Ovary (tissue), 3 donors: ENCODE data around the gene RAB31.

Experiments used
- EP300 ChIP-seq: sonication (generic); formaldehyde crosslinking; IDR thresholded peaks from one replicate; pipeline ENCODE4 v1.6.1; 2017; ENCODE audit warnings: antibody characterized with exemption
- POLR2A ChIP-seq: fragments of 450-650 bp; IDR thresholded peaks from one replicate; pipeline ENCODE4 v1.6.1; 2017; ENCODE audit warnings: antibody characterized with exemption, mild to moderate bottlenecking, moderate library complexity
- TF ChIP-seq, protein P1 (sequence below), 3 donors: fragments of 450-650 bp in 2 of 3; fragments of 200-600 bp in 1 of 3; IDR thresholded peaks; one replicate each; pipeline versions ENCODE4 v1.5.1 to v1.8.0; 2016 to 2022; ENCODE audit warnings: antibody characterized with exemption in 3 of 3, mild to moderate bottlenecking in 1 of 3
- donor health status: DM: no; HTN: no; CAD: no.

GRCh38 chr18:9715088-9715343, 6.9 kb downstream of the RAB31 start:
- TF ChIP-seq, protein P1, sequence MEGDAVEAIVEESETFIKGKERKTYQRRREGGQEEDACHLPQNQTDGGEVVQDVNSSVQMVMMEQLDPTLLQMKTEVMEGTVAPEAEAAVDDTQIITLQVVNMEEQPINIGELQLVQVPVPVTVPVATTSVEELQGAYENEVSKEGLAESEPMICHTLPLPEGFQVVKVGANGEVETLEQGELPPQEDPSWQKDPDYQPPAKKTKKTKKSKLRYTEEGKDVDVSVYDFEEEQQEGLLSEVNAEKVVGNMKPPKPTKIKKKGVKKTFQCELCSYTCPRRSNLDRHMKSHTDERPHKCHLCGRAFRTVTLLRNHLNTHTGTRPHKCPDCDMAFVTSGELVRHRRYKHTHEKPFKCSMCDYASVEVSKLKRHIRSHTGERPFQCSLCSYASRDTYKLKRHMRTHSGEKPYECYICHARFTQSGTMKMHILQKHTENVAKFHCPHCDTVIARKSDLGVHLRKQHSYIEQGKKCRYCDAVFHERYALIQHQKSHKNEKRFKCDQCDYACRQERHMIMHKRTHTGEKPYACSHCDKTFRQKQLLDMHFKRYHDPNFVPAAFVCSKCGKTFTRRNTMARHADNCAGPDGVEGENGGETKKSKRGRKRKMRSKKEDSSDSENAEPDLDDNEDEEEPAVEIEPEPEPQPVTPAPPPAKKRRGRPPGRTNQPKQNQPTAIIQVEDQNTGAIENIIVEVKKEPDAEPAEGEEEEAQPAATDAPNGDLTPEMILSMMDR (IDR thresholded peaks at IDR 0.05), result no peak
- TF ChIP-seq EP300 (no peak), POLR2A (no peak)
